GM21528 (cell line): ENCODE data around the gene KCTD1.

Experiments used
- ATAC-seq: cut with Tn5 transposase; IDR thresholded peaks from one replicate; pipeline ENCODE4 v1.9.1; 2021; ENCODE audit warnings: mild to moderate bottlenecking, moderate library complexity; ENCODE audit not compliant: unreplicated experiment, low FRiP score

The KCTD1 gene

DNA sequence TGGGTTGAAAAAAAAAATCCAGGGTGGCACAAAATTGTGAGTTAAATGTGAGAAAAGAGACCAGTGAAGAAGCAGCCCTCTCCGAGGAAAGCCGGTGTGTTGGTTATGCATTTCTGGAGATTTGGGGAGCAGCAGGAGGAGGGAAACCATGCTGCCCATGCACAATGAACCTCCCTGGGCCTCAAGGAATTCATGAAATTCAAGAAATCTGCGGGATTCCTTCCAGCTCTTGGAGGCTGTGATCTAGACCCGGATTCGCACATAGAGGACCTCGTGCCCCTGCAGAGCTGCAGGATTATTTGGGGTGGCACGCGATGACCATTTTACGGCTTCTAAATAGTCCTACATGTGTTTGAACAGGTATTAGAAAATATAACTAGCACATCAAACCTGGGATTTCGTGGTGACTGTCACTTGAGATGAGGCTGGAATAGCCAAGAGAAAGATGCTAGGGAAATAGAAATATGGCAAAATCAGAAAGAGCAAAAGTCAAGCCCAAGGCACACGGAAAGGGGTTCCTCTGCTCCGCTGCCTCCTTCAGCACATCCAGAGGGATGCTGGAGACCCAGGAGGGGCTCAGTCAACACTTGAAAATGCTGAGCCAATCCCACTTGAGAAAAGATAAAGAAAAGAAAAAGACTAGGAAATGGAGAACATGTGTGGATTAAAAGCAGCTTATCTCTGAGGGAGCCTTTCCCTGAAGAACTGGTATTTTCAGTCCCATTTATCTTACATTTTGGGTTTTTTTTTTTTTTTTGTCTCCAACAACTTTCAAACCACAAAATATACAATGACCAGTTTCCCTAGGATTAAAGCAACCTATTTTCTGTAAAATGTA is 22.0 kb downstream of the KCTD1 start:
- no peak for ATAC-seq

GRCh38 chr18:26524504-26525351 is 23.6 kb downstream of the KCTD1 start:
- ATAC-seq: no peak

DNA sequence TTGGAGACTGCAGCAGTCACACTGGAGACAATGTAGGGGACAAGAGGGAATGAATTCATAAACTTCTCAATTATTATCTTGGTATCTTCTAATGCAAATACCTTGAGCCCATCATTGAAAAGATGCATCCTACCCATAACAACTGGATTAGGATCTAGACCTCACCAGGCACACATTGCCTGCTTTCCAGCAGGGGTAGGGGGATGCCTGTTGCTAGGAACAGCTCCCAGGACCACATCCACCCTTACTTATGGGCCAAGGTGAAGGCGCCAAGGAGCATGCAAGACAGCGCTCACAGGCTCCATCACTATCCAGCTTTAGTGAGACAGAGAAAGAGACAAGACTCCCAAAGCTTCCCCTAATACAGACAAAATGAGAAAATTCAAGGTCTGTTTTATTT is 24.4 kb downstream of the KCTD1 start:
- ATAC-seq: no peak

GRCh38 chr18:26521617-26522016 is 26.7 kb downstream of the KCTD1 start:
- no peak for ATAC-seq

DNA sequence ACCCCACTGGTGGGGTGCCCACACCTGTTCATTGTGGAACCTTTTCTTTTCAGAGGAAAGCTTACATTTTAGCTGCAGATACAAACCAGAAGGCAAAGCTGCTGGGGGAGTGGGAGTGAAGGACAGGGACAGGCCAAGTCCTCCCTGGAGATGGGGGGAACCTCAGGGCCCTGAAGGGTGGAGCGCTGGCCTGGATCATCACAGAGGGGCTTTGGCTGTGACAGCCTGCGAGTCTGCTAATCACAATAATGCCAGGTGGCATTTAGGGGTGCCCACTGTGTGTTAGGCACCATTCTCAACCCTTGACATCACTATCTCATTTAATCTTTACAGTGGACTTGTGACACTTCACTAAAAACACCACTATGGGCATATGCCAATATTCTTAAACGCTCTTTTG is 27.4 kb downstream of the KCTD1 start:
- no peak for ATAC-seq

DNA sequence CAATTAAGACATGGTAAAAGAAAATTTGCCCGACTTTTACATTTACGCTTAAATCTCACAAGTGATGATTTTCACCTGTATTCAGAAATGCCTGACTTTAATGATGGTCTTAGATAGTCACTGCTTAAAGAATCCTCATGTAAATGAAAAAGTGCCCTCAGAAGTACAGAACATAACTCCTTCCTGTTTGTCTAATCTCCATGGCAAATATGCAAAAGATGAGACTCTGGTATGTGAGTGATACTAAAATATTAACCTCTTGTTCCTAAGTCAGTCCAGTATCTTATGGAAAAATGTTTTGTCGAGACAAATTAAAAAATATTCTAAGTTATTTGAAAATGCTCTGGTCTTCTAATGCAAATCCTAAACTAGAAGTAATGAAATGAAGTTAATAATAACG is 29.2 kb downstream of the KCTD1 start:
- ATAC-seq: no peak

DNA sequence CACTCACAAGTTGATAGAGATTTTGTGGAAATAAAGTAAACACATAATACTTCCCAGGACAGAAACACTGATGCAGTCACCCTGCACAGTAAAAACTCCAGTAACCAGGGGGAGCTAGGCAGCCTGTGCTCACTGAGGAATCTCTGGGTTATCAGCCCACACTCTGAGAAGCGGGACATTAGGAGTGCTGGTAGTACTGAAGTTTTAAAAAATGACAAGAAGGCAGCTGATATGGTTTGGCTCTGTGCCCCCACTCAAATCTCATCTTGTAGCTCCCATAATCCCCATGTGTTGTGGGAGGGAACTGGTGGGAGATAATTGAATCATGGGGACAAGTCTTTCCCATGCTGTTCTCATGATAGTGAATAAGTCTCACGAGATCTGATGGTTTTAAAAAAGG is 31.4 kb downstream of the KCTD1 start:
- ATAC-seq: no peak

DNA sequence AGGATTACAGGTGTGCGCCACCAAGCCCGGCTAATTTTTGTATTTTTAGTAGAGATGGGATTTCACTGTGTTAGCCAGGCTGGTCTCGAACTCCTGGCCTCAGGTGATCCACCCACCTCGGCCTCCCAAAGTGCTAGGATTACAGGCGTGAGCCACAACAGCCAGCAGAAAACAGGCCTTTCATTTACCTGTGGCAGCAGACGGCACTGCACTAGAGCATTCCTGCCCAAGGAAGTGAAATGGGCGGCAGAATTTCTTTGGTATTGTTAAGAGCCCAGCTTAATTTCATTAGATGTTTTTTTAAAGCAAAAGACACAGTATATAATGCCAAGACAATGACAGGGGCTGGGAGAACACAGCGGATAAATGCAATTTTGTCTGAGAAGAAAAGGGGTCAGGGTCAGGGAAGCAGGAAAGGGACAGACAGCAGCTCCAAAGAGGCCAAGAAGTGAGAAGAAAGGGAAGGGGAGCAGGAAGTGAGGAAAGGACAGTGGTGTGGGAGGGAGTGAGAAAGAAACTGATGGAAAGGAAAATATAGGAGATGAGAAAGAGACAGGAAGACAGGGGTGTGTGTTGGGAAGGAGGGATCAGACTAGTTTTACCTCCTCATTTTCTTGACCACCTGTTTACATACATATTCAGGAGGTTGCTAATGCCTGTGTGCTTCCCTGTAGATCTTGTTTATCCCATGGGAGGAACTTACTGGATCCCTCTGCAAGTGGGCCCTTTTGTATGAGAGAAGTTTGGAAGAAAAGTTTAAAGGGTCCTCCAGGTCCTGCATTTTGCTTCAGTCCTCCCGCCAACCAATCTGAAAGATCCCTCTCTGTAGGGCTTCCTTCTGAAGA is 32.5 kb downstream of the KCTD1 start:
- ATAC-seq: no peak

GRCh38 chr18:26511339-26512071 is 36.8 kb downstream of the KCTD1 start:
- ATAC-seq: no peak

GRCh38 chr18:26510337-26510736 is 38.0 kb downstream of the KCTD1 start:
- no peak for ATAC-seq

DNA sequence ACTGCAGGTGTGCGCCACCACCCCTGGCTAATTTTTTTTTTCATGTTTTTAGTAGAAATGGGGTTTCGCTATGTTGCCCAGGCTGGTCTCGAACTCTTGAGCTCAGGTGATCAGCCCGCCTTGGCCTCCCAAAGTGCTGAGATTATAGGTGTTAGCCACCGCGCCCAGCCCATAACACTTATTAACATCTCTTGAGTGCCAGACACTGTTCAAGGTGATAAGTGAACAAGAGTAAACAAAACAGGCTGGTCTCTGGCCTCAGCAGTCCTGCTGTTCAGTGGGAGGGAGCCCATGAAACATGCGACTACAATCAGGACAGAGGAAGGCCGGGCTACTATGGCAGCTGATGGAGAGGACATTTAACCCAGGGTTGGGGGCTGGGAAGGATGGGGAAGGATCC is 42.3 kb downstream of the KCTD1 start:
- ATAC-seq: no peak

GRCh38 chr18:26504831-26505230 is 43.5 kb downstream of the KCTD1 start:
- ATAC-seq: no peak

GRCh38 chr18:26503382-26503781 is 45.0 kb downstream of the KCTD1 start:
- no peak for ATAC-seq

- ATAC-seq: no peak
Observed at GRCh38 chr18:26502823-26503222, 45.5 kb downstream of the KCTD1 start.

DNA sequence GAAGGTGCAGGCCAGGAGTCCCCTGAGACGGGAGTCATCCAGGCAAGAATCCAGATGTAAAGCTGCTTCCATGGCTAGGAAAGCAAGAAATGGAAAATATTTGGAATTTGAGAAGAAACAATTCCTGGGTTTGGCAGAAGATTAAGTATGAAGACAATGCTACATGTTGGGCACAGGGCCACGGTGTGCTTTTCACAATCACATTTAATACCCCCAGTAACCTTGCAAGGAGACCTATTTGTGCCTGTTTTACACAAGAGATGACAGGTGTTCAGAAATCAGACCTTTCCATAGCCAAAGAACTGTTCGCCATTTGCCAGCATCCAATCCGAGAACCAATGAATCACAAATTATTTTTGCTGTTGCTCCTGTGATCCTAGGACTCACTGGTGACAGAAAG is 50.5 kb downstream of the KCTD1 start:
- ATAC-seq: no peak

- no peak for ATAC-seq
Observed at GRCh38 chr18:26496528-26496927, 51.8 kb downstream of the KCTD1 start.

GRCh38 chr18:26495287-26495686 is 53.1 kb downstream of the KCTD1 start:
- ATAC-seq: no peak

- no peak for ATAC-seq
Observed at GRCh38 chr18:26493021-26493420, 55.3 kb downstream of the KCTD1 start.

DNA sequence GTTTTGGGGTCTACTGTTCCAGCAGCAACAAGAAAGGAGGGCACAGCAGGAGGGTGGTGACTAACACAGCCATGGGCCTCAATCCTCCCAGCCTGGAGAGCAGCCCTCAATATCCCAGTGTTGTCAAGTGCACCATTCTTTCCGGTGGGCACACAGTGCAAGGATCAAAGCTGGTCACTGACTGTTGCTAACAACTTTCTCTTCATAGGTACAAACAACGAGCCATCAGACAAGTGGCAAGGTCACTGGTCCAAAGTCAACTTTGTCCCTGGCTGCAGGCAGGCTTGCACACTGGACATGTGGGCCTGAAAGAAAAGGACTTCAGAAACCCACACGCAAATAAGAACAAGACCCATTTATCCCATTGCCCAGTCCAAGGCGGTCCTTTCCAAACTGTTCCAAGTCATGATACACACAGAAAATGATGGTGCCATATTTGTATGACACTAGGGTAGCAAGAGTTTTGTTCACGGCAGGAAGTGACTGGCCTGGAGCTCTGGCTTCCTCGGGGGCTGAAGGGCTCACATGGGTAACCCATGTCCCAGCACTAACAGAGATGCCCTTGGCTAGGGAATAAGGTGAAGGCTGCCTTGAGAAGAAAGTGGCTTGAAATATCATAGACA is 57.0 kb downstream of the KCTD1 start:
- no peak for ATAC-seq

GRCh38 chr18:26489881-26490280 is 58.5 kb downstream of the KCTD1 start:
- ATAC-seq: no peak
